Measurements from ENCODE around the gene TIGD2. TPM values are rescaled to one million over a fixed set of nuclear protein-coding genes. Genes with fewer than 3 reads are reported as not detected.

The TIGD2 gene
- total and polyA plus RNA-seq, 7 donors, result 1.4 to 3.3 (median 2.3) TPM

GRCh38 chr4:89070041-89070440 is 41.3 kb upstream of the TIGD2 start:
- no peaks in the 10 kb centered on the region for H3K9me3 ChIP-seq
- H3K4me1 ChIP-seq, result no peaks in the 10 kb centered on the region
- H3K27ac ChIP-seq, result no peak overlapping the region
- no peak for DNase-seq
- intact Hi-C loops (cut with DNase I), result no loop called here
- H3K36me3 ChIP-seq, result no peaks in the 10 kb centered on the region
- no peak overlapping the region for H3K4me3 ChIP-seq
- no peaks in the 10 kb centered on the region for H3K27me3 ChIP-seq
- WGBS, 2 donors, result 91 to 93% methylated on average over 2 of the region's 2 CpGs
- TF ChIP-seq CTCF (IDR thresholded peaks at IDR 0.05), result no peak
- TF ChIP-seq EP300 (IDR thresholded peaks at IDR 0.05), result no peak
- no peak for TF ChIP-seq POLR2AphosphoS5 (IDR thresholded peaks at IDR 0.05)
- TF ChIP-seq POLR2A (IDR thresholded peaks at IDR 0.05), result no peak

- 75 to 91% methylated on average over 3 of the region's 3 CpGs for WGBS, 2 donors
These were observed 40.0 kb upstream of the TIGD2 start for GRCh38 chr4:89071311-89071710.

GRCh38 chr4:89072921-89073320 is 38.4 kb upstream of the TIGD2 start:
- TF ChIP-seq POLR2AphosphoS5 (IDR thresholded peaks at IDR 0.05) (no peak), POLR2A (IDR thresholded peaks at IDR 0.05) (no peak)
- no peak for DNase-seq
- no peaks in the 10 kb centered on the region for H3K9me3 ChIP-seq
- no peak overlapping the region for H3K27ac ChIP-seq
- 87 to 92% methylated on average over 1 of the region's 1 CpG for WGBS, 2 donors
- intact Hi-C loops (cut with DNase I), result no loop called here
- H3K36me3 ChIP-seq, result no peaks in the 10 kb centered on the region
- no peaks in the 10 kb centered on the region for H3K27me3 ChIP-seq
- H3K4me1 ChIP-seq, result no peaks in the 10 kb centered on the region
- no peak overlapping the region for H3K4me3 ChIP-seq

More at GRCh38 chr4:89071311-89071710, 40.0 kb upstream of the TIGD2 start:
- Histone ChIP-seq H3K36me3 (no peaks in the 10 kb centered on the region), H3K27ac (no peak overlapping the region), H3K9me3 (no peaks in the 10 kb centered on the region), H3K27me3 (no peaks in the 10 kb centered on the region), H3K4me1 (no peaks in the 10 kb centered on the region), H3K4me3 (no peak overlapping the region)
- intact Hi-C loops (cut with DNase I), result no loop called here
- DNase-seq, result no peak
- TF ChIP-seq POLR2AphosphoS5 (IDR thresholded peaks at IDR 0.05) (no peak), CTCF (IDR thresholded peaks at IDR 0.05) (no peak), EP300 (IDR thresholded peaks at IDR 0.05) (no peak), POLR2A (IDR thresholded peaks at IDR 0.05) (no peak)

- no peak overlapping the region for H3K27ac ChIP-seq
- TF ChIP-seq POLR2A (IDR thresholded peaks at IDR 0.05) (no peak), EP300 (IDR thresholded peaks at IDR 0.05) (no peak), POLR2AphosphoS5 (IDR thresholded peaks at IDR 0.05) (no peak), CTCF (IDR thresholded peaks at IDR 0.05) (no peak)
- H3K4me3 ChIP-seq, result no peak overlapping the region
- no peaks in the 10 kb centered on the region for H3K27me3 ChIP-seq
- H3K9me3 ChIP-seq, result peaks cover 0 to 4% (median 2%) of the 10 kb centered on the region in 4 donors
- no peak for DNase-seq
- H3K36me3 ChIP-seq, result no peaks in the 10 kb centered on the region
- intact Hi-C loops (cut with DNase I), result no loop called here
- no peaks in the 10 kb centered on the region for H3K4me1 ChIP-seq
These were observed 33.6 kb upstream of the TIGD2 start for GRCh38 chr4:89077761-89078160.

- Histone ChIP-seq H3K9me3 (peaks cover 0 to 4% (median 2%) of the 10 kb centered on the region in 4 donors), H3K4me1 (no peaks in the 10 kb centered on the region), H3K4me3 (no peak overlapping the region), H3K27me3 (no peaks in the 10 kb centered on the region), H3K36me3 (no peaks in the 10 kb centered on the region), H3K27ac (no peak overlapping the region)
- intact Hi-C loops (cut with DNase I), result no loop called here
- TF ChIP-seq POLR2A (IDR thresholded peaks at IDR 0.05) (no peak), EP300 (IDR thresholded peaks at IDR 0.05) (no peak), POLR2AphosphoS5 (IDR thresholded peaks at IDR 0.05) (no peak), CTCF (IDR thresholded peaks at IDR 0.05) (no peak)
- no peak for DNase-seq
- WGBS, 2 donors, result 96 to 99% methylated on average over 1 of the region's 1 CpG
These were observed 33.0 kb upstream of the TIGD2 start for GRCh38 chr4:89078300-89078699.
